AG09309 (cell line): ENCODE measurements around the gene IL15RA.
"Not testable (repeated sequence)": the region's sequence is repeated elsewhere in the genome, so short reads cannot be mapped to it uniquely, and the experiment has no call there.

Experiments
- DNase-seq: peaks from one replicate; pipeline ENCODE4 v3.0.0-alpha.2; 2010; ENCODE audit warnings: low read depth
- H3K4me3 ChIP-seq: 2 replicates; pipeline ENCODE4 v1.5.1; 2011; ENCODE audit warnings: mild to moderate bottlenecking, low read depth, low read length, moderate library complexity; ENCODE audit not compliant: control insufficient read depth
- CTCF ChIP-seq: IDR thresholded peaks from 2 replicates; pipeline ENCODE4 v1.5.1; 2011; ENCODE audit warnings: mild to moderate bottlenecking, low read depth, low read length, inconsistent platforms; ENCODE audit not compliant: insufficient read depth, control insufficient read depth; ENCODE audit errors: missing control alignments

IL15RA gene

GRCh38 chr10:5918763-5919162, 58.6 kb downstream of the IL15RA start:
- H3K4me3 ChIP-seq, result no peak overlapping the region
- TF ChIP-seq CTCF, result no peak
- DNase-seq, result no peak

- no peak for TF ChIP-seq CTCF
- no peak for DNase-seq
These were observed 60.0 kb downstream of the IL15RA start for GRCh38 chr10:5917305-5917704.

GRCh38 chr10:5915451-5915850, 61.9 kb downstream of the IL15RA start:
- TF ChIP-seq CTCF, result no peak
- no peak overlapping the region for H3K4me3 ChIP-seq
- DNase-seq, result no peak

More at GRCh38 chr10:5917305-5917704, 60.0 kb downstream of the IL15RA start:
- no peak overlapping the region for H3K4me3 ChIP-seq

GRCh38 chr10:5913736-5914135, 63.6 kb downstream of the IL15RA start:
- no peak for TF ChIP-seq CTCF
- no peak overlapping the region for H3K4me3 ChIP-seq
- no peak for DNase-seq

- no peak for TF ChIP-seq CTCF
- no peak overlapping the region for H3K4me3 ChIP-seq
- no peak for DNase-seq
These were observed 65.7 kb downstream of the IL15RA start for GRCh38 chr10:5911670-5912069.

GRCh38 chr10:5910323-5911100, 66.8 kb downstream of the IL15RA start:
- TF ChIP-seq CTCF, result no peak
- no peak for DNase-seq

GRCh38 chr10:5908676-5909075, 68.7 kb downstream of the IL15RA start:
- DNase-seq, H3K4me3 ChIP-seq: not testable (repeated sequence)

More at GRCh38 chr10:5910323-5911100, 66.8 kb downstream of the IL15RA start:
- H3K4me3 ChIP-seq, result no peak overlapping the region
